ENCODE results near the gene PLA2G2C.

GRCh38 chr1:20212085-20212684 lies 25.9 kb upstream of the PLA2G2C start:
- TF ChIP-seq, protein P1, sequence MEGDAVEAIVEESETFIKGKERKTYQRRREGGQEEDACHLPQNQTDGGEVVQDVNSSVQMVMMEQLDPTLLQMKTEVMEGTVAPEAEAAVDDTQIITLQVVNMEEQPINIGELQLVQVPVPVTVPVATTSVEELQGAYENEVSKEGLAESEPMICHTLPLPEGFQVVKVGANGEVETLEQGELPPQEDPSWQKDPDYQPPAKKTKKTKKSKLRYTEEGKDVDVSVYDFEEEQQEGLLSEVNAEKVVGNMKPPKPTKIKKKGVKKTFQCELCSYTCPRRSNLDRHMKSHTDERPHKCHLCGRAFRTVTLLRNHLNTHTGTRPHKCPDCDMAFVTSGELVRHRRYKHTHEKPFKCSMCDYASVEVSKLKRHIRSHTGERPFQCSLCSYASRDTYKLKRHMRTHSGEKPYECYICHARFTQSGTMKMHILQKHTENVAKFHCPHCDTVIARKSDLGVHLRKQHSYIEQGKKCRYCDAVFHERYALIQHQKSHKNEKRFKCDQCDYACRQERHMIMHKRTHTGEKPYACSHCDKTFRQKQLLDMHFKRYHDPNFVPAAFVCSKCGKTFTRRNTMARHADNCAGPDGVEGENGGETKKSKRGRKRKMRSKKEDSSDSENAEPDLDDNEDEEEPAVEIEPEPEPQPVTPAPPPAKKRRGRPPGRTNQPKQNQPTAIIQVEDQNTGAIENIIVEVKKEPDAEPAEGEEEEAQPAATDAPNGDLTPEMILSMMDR (IDR thresholded peaks at IDR 0.05): no peak
- TF ChIP-seq POLR2A (IDR thresholded peaks at IDR 0.05) (no peak), POLR2AphosphoS5 (IDR thresholded peaks at IDR 0.05; ENCODE audit: insufficient read depth in 1 of 2, low read depth in 1 of 2) (no peak)

All from vagina (tissue), 2 donors.